HG03139 (cell line): ENCODE results near the gene LARP4B.

ENCODE experiments used
- ATAC-seq: cut with Tn5 transposase; IDR thresholded peaks from one replicate; pipeline ENCODE4 v1.9.1; 2021; ENCODE audit not compliant: unreplicated experiment

LARP4B gene

GRCh38 chr10:811379-812175 is 119.9 kb downstream of the LARP4B start:
- ATAC-seq = no peak

DNA sequence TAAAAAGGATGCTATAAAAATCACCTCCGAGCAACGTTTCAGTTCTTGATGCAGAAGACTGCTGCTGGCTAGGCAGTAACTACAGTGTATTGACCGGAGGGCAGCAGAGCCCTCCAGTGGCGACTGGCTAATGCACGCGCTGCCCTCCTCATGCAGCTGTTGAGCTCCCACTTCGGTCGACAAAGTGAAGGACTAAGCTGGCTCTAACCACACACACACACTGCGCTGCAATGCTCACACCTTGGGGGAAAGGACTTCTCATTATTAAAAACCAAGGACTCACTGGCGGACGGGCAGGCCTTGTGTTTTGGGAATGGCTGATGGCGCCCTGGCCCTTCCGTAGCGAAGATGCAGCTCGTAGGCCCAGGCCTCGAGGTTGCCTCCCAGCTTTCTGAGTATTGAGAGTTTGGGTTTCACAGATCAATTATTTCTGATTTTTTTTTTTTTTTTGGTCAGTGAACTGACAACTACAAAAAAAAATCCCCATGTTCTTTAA is 121.1 kb downstream of the LARP4B start:
- ATAC-seq = no peak

DNA sequence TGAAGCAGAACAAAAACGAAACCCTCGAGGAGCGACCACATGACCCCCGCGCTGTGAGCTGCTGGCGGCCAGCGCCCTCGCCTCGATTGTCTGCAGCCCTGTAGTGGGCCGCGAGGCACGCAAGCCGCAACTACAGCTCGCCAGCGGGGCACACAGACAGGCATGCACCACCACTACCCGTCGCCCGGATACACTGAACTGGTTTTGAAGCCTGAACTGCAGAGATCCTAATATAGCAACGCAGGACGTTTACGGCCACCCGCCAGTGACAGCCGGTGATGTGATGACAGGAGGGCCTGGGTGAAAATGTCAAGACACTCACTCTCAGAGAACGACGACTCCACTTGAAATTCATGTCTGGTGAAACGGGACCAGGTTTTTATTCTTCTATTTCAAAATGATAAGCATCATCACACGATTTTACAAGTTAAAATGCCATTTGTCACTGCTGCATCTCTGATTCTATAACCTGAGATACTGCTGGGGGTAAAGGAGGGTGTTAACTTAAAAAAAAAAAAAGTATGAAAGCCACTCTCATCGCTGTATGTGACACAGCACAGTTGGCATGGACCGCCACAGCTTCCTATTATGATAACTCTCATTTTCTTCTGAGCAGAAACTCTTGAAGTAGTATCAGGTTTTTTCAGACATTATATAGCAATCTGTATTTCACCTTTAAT is 121.7 kb downstream of the LARP4B start:
- no peak for ATAC-seq

DNA sequence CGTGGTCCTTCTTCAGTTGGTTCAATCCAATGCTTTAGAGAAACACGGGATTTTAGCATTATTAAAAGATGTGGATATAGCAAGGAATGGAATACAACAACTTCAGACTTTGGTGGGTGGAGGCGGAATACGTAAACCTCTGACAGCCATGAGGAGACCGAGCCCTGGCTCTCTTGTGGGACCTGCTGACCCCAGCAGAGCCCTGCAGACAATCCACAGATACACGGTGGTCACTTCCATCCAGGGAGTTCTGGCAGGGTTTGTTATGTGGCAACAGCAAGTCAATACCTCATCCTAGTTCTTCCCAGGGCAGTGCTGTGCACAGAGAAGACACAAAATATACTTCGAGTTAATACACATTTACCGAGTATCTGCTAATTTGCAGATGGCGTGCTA is 123.5 kb downstream of the LARP4B start:
- no peak for ATAC-seq

DNA sequence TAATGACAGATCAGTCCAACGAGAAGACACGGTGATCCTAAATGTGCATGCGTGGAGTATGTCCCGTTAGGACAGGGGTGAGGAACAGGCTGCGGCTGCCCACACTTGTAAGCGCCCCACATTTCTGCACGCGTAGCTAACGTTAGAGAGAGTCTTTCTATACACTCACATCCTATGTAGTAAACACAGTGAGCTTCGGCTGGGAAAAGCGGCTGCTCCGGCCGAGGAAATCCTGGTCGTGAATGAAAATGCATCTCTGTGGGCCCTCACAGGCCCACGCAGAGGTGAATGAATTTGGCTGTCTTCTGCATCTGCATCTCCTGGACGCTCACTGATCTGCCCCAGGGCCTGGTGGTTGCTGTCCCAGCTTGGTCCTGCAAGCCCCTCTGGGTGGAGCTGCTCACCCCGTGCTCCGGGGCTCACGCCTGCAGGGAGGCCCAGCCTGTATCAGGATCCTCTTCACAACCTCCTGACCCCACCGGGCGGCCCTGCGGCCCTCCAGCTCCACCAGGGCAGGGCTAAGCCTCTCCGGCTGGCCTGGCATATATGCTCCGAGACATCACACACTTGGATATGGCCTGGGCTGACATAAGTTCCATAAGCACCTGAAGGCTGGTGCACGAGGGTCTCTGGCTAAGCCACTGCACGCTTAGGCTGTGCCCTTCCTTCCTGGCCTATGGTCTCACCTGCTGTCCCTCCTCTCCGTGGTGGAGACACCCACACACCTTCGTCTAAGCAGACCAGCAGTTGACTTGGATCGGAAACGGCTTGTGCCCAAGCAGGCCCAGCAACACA is 124.1 kb downstream of the LARP4B start:
- no peak for ATAC-seq

DNA sequence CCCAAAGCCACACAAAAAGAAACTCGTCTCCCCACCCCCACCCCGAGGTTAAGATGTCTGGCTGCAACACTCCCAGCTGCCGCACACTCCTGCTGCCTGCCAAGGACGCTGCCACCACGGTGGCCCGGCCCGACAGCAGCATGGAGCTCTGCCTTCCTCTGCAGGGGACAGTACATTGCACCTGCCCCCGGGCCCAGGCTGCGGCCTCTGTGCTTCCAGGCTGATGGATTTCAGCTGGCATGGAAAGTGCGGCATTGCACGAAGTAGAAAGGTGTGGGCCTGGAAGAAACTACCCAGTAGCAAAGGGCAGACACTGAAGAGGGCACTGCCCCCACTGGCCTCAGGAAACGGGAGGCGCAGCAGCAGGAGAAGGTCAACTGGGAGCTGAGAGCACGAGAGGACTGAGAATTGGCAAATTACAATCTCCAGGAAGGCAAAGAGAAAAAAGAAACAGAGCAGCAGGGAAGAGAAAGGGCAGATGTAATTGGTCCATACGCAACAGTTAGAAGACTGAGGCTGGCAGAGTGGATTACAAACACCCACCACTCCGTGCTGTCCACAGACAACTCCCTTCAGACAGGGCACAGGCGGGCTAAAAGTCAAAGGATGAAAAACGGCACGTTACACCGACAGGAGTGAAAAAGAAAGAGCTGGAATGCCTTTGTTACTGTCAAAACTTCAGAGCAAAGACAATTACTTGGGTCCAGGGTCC is 124.9 kb downstream of the LARP4B start:
- no peak for ATAC-seq

DNA sequence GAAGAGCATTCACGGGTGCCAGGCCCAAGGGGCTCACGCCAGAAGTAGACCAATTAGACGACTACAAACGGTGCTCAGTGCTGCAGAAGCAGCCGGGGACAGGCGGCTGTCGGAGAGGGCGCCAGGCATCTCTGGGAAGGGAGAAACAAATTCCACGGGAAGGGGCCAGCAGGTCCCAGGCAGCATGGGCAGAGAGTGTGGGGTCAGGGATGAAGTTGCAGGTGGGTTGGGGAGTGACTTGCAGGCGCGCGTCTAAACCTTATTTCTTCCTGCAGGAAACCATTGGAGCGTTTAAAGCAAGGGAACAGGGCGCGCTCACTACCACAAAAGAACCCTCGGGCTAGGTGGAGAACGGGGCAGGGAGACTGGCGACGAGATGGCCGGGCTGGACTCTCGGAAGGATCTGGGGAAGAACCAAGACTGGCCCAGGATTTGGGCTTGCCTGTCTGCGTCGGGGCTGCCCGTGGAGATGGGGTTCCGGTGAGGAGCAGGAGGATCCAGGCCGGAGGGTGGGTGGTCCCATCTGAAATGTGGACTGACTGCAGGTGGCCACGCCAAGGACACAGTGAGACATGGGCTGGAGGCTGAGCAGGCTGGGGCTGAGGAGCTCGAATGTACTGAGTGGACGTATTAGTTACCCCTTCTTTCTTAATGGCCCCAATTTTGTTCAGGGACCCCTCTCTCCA is 125.7 kb downstream of the LARP4B start:
- no peak for ATAC-seq

- no peak for ATAC-seq
Measured at GRCh38 chr10:804787-805619, 126.5 kb downstream of the LARP4B start.

- ATAC-seq = no peak
Measured at GRCh38 chr10:804191-804781, 127.2 kb downstream of the LARP4B start.

GRCh38 chr10:803041-803741 is 128.3 kb downstream of the LARP4B start:
- no peak for ATAC-seq

- no peak for ATAC-seq
Measured at GRCh38 chr10:802506-802905, 129.0 kb downstream of the LARP4B start.

DNA sequence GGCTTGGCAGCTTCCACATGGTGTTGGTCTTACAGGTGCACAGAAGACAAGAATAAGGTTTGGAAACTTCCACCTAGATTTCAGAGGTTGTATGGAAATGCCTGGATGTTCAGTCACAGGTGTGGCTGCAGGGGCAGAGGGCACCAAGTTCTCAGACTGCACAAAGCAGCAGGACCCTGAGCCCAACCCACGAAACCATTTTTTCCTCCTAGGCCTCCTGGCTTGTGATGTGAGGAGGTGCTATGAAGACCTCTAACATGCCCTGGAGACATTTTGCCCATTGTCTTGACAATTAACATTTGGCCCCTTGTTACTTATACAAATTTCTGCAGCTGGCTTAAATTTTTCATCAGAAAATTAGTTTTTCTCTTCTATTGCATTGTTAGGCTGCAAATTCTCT is 134.3 kb downstream of the LARP4B start:
- no peak for ATAC-seq

GRCh38 chr10:796233-796632 is 135.3 kb downstream of the LARP4B start:
- ATAC-seq = no peak

- no peak for ATAC-seq
Measured at GRCh38 chr10:794382-794956, 137.0 kb downstream of the LARP4B start.

GRCh38 chr10:792792-793100 is 138.8 kb downstream of the LARP4B start:
- no peak for ATAC-seq

- ATAC-seq = no peak
Measured at GRCh38 chr10:792083-792791, 139.3 kb downstream of the LARP4B start.

DNA sequence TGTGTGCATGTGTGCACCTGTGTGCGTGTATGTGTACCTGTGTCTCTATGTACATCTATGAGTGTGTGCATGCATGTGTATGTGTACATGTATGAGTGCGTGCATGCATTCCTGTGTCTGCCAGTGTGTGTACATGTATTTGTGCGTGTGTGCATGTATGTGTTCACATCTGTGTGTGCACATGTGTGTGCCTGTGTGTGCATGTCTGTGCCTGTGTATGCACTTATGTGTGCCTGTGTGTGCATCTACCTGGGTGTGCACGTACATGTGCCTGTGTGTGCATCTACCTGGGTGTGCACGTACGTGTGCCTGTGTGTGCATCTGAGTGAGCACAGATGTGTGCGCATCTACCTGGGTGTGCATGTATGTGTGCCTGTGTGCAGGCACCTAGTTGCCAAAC is 139.9 kb downstream of the LARP4B start:
- ATAC-seq = no peak
